ENCODE measurements around the gene CNTN2.

The CNTN2 gene

DNA sequence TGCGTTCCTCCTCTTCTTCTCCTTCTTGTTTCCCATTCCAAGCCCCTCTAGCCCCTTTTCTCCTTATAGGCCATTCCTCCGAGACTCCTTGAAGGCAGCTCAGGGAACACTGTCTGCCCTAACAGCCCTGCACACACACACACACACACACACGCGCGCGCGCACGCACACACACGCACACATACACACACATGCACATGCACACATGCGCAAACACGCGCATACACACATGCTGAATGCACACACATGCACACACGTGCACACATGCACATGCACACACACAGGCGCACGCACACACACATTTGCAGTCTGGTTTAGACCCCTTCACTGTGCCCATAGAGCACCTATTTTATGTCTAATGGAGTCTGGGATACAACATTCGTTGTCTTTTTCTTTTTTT is 17.8 kb upstream of the CNTN2 start:
- no peak for DNase-seq

GRCh38 chr1:205026181-205026580 is 16.8 kb upstream of the CNTN2 start:
- no peak for DNase-seq

GRCh38 chr1:205028390-205028789 is 14.6 kb upstream of the CNTN2 start:
- DNase-seq = no peak

GRCh38 chr1:205028924-205029323 is 14.1 kb upstream of the CNTN2 start:
- DNase-seq = no peak

DNA sequence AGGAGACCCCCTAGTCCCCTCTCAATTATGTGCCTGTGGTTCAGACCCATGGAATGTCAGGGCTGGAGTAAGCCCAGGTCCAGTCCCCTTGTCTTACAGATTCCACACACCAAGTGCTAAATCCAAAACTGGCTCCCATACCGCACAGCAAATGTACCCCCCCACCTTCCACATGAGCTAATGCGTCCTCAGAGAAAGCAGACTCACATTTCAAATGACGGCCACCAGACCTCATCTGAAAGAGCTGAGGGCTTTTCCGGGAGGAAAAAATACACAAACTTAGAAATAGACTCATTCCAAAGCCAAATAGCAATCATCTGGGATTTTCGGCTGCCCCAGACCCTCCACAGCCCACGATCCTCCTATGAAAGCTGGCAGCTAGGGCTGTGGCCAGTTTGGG is 12.8 kb upstream of the CNTN2 start:
- DNase-seq = no peak

DNA sequence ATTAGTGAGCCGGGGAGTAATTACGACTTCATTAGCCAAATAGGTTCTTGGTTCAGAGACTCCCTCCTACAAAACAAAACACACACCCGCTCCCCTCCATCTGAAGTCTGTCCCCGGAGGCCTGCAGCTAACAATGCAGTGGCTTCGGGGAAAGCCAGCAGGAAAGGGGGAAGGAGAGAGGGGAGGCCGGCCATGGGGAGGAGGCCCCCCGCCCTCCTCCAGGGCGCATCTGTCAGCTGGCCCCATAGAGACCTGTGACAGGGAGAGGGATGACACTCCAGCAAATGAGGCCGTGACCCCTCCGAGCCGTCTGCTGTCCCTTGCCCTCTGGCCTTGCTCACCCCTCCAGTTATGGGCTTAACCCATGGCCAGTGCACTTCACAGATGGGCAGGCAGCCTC is 12.1 kb upstream of the CNTN2 start:
- DNase-seq = no peak

GRCh38 chr1:205032508-205032907 is 10.5 kb upstream of the CNTN2 start:
- DNase-seq = no peak

DNA sequence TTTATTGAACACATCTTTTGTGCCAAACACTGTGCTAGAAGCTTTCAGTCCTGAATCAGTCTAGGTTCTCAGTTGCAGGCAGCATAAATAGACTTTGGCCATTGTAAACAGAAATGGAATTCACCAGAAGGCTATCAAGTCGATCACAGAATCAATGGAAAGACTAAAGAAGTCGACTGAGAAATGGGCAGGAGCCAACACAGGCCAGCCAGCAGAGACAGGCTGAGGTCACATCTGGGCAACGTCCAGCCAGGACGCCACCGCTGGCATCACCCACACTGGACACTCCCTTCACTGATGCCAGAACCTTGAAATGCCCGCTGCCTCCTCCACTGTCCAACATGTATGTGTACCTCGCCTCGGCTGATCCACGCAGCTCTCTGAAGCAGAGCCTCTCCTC is 5.5 kb upstream of the CNTN2 start:
- no peak for DNase-seq

GRCh38 chr1:205038132-205038786 is 4.8 kb upstream of the CNTN2 start:
- DNase-seq = no peak

GRCh38 chr1:205041001-205041715 is 1.9 kb upstream of the CNTN2 start:
- DNase-seq = no peak

DNA sequence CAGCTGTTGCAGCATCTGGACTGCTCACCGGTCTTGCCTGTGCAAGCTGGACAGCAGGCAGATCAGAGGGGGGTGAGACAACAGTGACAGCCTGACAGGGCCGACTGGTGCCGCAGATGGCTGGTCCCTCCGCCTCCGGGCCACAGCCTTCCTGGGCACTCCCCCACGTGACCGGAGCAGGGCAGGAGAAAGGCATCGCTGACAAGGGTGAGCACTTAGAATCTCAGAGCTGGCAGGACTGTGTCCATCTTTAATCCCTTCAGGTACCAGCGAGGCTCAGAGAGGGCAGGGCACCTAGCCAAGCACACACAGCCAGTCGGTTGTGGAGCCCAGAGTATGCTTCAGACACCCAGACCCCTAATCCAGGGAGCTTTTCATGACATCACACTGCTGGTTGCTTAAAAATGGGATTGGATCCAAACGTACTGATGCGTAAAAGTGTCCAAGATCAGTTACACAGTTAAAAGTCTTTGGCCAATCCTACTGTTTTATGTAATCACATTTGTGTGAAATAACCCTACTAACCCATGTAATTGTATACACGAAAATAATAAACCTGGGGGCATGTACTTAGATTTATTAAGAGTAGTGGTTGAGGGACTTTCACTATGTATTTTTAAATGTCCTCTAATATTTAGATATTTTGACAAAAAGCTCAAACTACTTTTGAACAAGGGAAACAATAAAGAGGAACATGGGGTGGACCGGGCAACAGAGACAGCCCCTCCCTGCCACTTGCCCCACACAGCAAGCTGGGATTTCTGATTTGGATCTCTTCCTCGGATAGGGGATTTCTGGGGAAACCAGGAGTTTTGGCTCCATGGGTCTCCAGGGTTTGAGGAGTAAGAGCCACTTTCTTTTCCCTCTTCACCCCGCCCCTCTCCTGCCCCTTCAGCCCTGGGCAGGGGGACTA is 758 bp upstream of the CNTN2 start:
- no peak for DNase-seq

GRCh38 chr1:205043866-205044265 is 854 bp downstream of the CNTN2 start:
- DNase-seq = no peak

GRCh38 chr1:205044741-205045140 is 1.7 kb downstream of the CNTN2 start:
- DNase-seq = no peak

DNA sequence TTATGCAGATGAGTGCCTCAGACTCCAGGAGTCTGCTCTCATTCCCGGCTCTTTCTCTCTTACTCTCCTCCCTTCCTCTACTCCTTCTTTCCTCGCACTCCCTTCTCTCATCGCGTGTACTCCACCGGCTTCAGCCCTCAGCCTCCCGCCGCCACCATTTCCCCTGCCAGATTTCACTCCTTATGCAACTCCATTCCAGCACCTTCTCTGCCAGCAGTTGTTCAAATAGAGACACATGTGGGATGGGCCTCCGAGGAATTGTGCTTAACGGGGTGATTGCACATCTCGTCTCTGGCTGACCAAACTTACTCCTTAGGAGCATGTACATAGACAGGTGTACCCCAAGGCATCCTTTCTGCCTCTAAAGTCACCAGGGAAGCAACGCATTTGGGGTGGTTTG is 2.1 kb downstream of the CNTN2 start:
- DNase-seq = no peak

GRCh38 chr1:205046870-205047269 is 3.9 kb downstream of the CNTN2 start:
- no peak for DNase-seq

DNA sequence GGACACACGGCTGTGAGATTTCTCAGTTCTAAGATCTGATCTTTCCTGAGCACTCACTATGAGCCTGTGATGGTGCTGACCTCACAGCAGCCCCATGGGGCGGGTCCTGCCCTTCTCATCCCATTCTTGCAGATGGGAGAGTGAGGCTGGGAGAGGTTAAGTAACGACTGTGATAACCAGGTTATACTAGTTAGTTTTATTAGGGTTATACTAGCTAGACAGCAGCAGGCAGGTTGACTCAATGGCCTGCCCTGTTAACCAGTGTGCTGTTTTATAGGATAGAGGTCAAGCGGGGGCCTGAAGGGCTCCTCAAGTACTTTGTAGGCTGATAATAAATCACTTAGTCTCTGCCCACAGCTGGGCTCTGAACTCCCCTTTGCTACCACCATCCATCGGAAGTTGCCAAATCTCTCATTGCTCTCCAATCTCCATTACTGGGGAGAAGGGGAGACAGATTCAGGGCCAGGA is 4.8 kb downstream of the CNTN2 start:
- DNase-seq = no peak

- DNase-seq = no peak
Measured at GRCh38 chr1:205048382-205048781, 5.4 kb downstream of the CNTN2 start.

DNA sequence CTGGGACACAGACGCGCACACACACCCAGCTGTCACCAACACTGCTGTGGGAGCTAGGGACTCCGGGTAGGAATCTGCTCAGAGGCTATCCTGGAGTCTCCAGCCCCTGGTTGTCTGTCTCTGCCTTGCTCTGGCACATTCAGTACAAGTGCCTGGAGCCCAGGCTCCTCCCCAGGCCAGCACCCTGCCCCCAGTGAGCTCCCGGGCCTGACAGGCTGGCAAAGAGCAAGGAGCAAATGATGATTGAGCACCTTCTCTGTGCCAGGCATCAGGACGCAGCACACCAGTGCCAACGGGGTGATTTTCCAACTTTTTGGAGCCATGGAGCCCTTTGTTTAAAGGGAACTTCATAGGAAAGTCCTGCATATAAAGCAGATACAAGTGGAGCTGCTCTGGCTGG is 6.5 kb downstream of the CNTN2 start:
- DNase-seq = no peak

DNA sequence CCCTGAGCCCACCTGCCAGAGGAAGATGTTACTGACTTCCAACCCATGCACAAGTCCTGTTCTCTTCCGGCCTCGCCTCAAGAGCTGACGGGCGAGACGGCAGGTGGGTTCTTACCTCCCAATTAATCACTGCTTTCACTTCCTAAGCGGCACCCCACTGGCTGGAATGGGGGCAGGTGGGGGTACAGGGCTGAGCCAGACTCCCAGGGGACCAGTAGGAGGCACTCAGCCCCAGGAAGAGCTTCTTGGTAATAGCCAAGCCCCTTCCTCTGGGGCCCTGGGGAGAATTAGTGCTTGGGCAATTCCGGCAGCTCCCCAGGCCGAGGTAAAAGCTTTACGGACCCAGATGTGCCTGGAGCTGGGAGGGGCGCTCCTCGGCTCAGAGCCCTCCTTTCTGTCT is 9.7 kb downstream of the CNTN2 start:
- DNase-seq = no peak

DNA sequence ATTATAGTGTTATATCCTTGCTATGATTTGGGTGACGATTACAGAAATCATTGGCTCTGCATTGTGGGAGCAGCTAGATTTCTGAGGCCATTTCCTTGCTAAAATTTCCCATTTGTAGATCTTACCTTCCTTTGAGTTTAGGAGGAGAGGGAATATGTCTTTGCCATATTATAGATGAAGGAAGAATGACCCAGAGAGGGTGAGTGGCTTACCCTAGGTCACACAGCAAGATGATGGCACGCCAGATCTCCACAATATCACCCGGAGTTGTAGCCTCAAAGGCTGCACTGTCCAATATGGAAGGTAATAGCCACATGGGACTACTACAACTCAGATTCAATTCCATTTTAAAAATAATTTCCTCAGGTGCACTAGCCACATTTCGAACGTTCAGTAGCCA is 10.3 kb downstream of the CNTN2 start:
- DNase-seq = no peak

DNA sequence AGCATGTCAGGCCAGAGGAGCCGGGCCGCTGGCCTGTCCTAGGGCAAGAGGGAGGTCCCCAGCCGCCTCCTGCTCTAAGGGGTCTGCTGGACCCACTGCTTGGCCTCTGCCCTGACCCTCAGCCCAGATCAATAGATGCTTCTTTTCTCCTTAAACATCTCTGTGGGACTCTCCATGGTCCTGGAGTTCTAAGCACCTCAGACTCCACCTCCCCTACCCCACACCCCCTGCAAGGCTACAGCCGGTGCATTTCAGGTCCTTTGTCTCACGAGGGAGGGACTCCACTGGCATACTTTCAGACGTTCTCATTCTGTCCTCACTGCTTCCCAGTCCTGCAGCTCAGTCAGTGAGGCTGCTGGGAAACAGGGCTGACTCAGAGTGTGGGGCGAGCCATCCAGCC is 11.0 kb downstream of the CNTN2 start:
- DNase-seq = no peak

GRCh38 chr1:205056188-205056611 is 13.2 kb downstream of the CNTN2 start:
- no peak for DNase-seq

- no peak for DNase-seq
Measured at GRCh38 chr1:205056956-205057568, 14.1 kb downstream of the CNTN2 start.

Measured in left hindlimb (tissue), 1 donor.